Measurements from ENCODE around the gene GSTM1. TPM values are rescaled to one million over a fixed set of nuclear protein-coding genes. Genes with fewer than 3 reads are reported as not detected.

Gene GSTM1
- total RNA-seq, 1 donor from 2014 or later = 8.5 TPM

- DNase-seq = no peak
These were observed 44.8 kb downstream of the GSTM1 start for GRCh38 chr1:109732390-109732881.

- DNase-seq = no peak
These were observed 45.7 kb downstream of the GSTM1 start for GRCh38 chr1:109733236-109733870.

GRCh38 chr1:109739738-109740614, 52.4 kb downstream of the GSTM1 start:
- peak; percentile 71 for DNase-seq

GRCh38 chr1:109740615-109741373, 53.2 kb downstream of the GSTM1 start, which contains the start of gene GSTM3:
GSTM3 (minus strand) TSS chr1:109741038; CDS start chr1:109740287, 751 bp downstream.
- peak; percentile 24 for DNase-seq

Other genes starting within 250 kb of the GSTM1 start
- under 0.01 TPM in 1 of 2 replicates, not detected in the other for gene SYPL2, start 221.3 kb upstream of the GSTM1 start, total RNA-seq
- gene ATXN7L2, start 203.9 kb upstream of the GSTM1 start, total RNA-seq = 1.3 and 1.5 TPM in 2 replicates
- gene CYB561D1, start 193.7 kb upstream of the GSTM1 start, total RNA-seq = 6.5 and 7.5 TPM in 2 replicates
- 0.65 and 1.7 TPM in 2 replicates for gene AMIGO1, start 178.1 kb upstream of the GSTM1 start, total RNA-seq
- gene GPR61, start 147.9 kb upstream of the GSTM1 start, total RNA-seq = under 0.01 TPM in 1 of 2 replicates, not detected in the other
- gene GNAI3, start 139.2 kb upstream of the GSTM1 start, total RNA-seq = 16.3 and 22.9 TPM in 2 replicates
- gene GNAT2, start 68.2 kb upstream of the GSTM1 start, total RNA-seq = not detected in 2 replicates
- gene AMPD2, start 68.0 kb upstream of the GSTM1 start, total RNA-seq = 32.0 and 40.4 TPM in 2 replicates
- gene GSTM4, start 31.7 kb upstream of the GSTM1 start, total RNA-seq = 1.5 and 2.7 TPM in 2 replicates
- gene GSTM2, start 19.8 kb upstream of the GSTM1 start, total RNA-seq = 4.0 and 4.1 TPM in 2 replicates
- under 0.01 TPM in 1 of 2 replicates, not detected in the other for gene GSTM5, start 24.4 kb downstream of the GSTM1 start, total RNA-seq
- 25.1 and 54.1 TPM in 2 replicates for gene GSTM3, start 53.2 kb downstream of the GSTM1 start, total RNA-seq
- not detected in 2 replicates for gene EPS8L3, start 76.1 kb downstream of the GSTM1 start, total RNA-seq
- gene CSF1, start 223.0 kb downstream of the GSTM1 start, total RNA-seq = 19.6 and 21.1 TPM in 2 replicates

All from dermis blood vessel endothelial cell (primary cell).